Omental fat pad (tissue), 4 donors: ENCODE data around the gene ITGB6. TPM values are rescaled to one million over a fixed set of nuclear protein-coding genes. Genes with fewer than 3 reads are reported as not detected.

Experiments
- ATAC-seq: fragments of 150-250 bp; one replicate; pipeline ENCODE4 v1.9.1; 2016; ENCODE audit warnings: mild to moderate bottlenecking, moderate library complexity; ENCODE audit not compliant: low FRiP score
- DNase-seq: peaks from one replicate; pipeline ENCODE4 v3.0.0-alpha.2; 2019; ENCODE audit warnings: low spot score
- total RNA-seq, 4 donors: library from RNA; depleted of rRNA; stranded (reverse); fragments of >200 nt; gene quantifications; one replicate each; pipeline ENCODE4 v1.1.0, GENCODE V29; 2016
- TF ChIP-seq, protein P1 (sequence below), 3 donors: fragments of 450-650 bp; IDR thresholded peaks; one replicate each; pipeline ENCODE4 v1.5.1; 2016 to 2017; ENCODE audit warnings: antibody characterized with exemption in 3 of 3, mild to moderate bottlenecking in 3 of 3, moderate library complexity in 2 of 3

ITGB6 gene
- total RNA-seq, 4 donors from 2014 or later = not detected

DNA sequence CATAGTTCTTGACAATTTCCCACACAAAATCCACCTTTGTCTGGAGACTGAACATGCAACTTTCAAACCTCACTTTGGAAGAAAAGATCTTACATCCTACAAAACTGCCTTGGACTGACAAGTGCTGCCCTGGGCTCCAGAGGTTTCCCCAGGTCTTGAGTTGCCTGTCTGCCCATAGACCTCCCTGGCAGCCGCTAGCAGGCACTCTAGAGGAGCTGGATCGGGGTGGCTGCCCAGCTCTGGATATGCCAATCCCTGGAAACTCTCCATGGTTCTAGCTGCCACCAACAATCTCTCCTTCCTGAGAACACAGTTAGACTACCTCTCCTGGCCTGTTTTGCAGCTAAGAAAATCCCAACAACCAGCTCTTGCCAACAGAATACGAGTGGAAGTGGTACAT lies 3.4 kb upstream of the ITGB6 start:
- DNase-seq (no peak), ATAC-seq (no peak)
- TF ChIP-seq, protein P1, sequence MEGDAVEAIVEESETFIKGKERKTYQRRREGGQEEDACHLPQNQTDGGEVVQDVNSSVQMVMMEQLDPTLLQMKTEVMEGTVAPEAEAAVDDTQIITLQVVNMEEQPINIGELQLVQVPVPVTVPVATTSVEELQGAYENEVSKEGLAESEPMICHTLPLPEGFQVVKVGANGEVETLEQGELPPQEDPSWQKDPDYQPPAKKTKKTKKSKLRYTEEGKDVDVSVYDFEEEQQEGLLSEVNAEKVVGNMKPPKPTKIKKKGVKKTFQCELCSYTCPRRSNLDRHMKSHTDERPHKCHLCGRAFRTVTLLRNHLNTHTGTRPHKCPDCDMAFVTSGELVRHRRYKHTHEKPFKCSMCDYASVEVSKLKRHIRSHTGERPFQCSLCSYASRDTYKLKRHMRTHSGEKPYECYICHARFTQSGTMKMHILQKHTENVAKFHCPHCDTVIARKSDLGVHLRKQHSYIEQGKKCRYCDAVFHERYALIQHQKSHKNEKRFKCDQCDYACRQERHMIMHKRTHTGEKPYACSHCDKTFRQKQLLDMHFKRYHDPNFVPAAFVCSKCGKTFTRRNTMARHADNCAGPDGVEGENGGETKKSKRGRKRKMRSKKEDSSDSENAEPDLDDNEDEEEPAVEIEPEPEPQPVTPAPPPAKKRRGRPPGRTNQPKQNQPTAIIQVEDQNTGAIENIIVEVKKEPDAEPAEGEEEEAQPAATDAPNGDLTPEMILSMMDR (IDR thresholded peaks at IDR 0.05) = no peak

DNA sequence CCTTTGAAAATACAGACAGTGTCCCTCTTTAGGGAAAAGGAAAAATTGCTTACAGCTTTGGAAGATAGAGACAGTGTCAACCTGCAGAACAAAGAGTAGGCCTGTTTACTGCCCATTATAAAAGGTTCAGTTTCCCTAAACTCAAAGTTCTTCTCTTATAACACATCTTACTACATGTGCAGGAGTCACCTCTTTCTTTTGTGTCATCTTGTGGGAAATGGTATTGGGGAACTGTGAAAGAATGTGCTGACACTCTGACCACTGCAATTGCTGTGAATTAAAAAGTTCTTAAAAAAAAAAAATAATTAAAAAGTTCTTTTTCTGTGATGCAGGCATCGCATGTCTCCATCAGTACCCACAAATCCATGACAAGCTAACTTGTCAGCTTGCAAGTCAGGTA lies 2.9 kb upstream of the ITGB6 start:
- no peak for ATAC-seq
- no peak for DNase-seq
- TF ChIP-seq, protein P1 (IDR thresholded peaks at IDR 0.05) = no peak

DNA sequence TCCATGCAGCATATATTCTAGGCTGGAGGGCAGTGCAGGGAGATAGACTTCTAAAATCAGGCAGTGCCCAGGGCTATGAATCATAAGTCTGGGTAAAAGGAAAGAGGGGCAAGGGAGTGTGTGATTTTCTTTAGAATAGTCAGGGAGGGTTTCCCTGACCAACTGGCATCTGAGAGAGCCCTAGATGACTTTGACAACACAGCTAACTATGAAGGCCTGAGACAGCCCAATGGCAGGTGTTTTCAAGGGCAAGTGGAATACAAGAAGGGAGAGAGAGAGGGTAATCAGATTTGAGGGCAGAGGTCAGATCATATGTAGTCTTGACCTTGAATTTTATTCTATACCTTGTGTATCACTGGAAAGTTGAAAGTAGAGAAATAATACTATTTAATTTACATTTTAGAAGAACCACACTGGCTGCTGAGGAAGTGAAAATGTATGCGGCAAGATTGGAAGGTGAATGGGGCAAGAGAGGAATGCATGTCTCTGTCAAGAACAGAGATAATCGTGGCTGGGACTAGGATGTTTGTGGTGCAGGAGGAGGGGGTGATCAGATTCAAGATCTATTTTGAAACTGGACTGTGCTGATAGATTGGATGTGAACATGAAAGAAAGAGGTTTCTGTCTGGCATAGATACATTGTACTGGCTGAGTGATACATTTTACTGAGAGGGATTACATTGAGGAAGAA lies 1.9 kb upstream of the ITGB6 start:
- DNase-seq (no peak), ATAC-seq (no peak)
- TF ChIP-seq, protein P1 (IDR thresholded peaks at IDR 0.05) = no peak

DNA sequence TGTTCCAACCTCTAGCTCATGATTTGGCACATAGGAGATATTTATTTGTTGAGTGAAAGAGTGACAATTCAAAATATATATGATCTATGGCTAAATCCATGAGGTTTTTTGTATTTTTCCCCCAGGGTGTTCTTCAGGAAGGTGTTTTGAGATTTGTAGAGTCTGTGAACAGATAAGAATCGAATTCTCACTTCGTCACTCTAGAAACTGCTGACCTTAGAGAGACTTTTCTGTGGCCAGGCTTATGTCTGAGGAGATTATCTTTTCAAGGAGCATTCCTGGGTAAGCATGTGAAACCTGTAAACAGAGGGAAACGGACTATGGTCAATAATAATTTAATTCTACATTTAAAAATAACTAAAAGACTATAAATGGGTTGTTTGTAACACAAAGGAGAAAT lies 849 bp upstream of the ITGB6 start:
- ATAC-seq = no peak
- DNase-seq = no peak
- TF ChIP-seq, protein P1 (IDR thresholded peaks at IDR 0.05) = no peak

DNA sequence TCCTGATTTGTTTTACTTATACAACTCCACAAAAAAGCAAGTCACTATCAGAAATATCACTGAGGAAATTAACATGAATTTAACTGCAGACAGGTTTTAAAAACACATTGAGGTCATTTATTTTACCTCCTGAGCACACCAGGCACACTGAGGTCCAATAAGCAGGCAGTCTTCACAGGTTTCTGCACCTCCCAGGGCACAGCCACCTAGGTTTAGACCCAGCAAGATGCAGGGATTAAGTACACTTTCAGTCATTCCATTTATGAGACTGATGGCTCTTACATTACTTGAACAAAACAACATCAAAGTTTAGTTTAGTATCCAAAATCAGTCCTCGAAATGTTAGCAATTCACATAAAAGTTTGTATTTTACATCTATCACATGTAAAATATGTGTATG lies 1.0 kb downstream of the ITGB6 start:
- ATAC-seq = no peak
- no peak for DNase-seq
- TF ChIP-seq, protein P1 (IDR thresholded peaks at IDR 0.05) = no peak

DNA sequence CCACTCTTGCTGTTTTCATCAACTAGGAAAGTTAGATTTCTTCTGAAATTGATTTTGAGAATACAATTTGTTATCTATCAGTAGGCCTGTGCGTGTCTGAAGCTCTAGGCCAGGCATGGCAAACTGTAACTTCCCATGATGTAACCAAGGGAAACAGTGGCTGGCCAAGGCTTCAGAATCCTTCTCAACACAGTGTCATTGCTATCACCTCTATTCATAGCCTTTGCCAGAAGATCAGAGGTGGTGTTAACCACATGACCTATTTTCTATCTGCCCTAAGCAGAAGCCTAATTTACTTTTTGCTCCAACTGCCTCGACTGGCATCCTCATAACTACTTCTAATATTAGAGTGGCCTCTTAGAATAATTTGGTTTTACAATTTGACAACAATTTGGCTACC lies 2.5 kb downstream of the ITGB6 start:
- ATAC-seq = no peak
- TF ChIP-seq, protein P1 (IDR thresholded peaks at IDR 0.05) = no peak
- no peak for DNase-seq

DNA sequence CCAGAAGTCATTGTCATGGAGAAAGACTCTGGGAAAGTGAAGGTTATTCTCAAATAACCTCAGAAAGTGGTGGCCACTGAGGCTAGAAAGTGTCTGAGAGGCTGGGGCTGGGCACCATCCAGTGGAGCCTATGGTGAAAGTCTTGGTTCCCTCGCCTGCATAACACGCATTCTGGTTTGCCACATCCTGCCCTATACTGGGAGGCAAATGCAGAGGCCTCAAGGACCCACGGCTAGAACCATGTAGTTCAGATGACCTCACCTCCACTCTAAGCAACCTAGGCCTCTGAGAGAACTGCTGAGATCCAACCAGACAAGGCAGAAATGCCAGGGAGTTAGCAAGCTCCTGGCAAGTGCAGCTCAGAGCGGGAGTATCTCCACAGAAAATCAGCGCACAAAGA lies 5.1 kb downstream of the ITGB6 start:
- ATAC-seq = no peak
- TF ChIP-seq, protein P1 (IDR thresholded peaks at IDR 0.05) = no peak

More for the DNA sequence above, 5.1 kb downstream of the ITGB6 start:
- no peak for DNase-seq
